ENCODE results near the gene ZNF513. TPM values are rescaled to one million over a fixed set of nuclear protein-coding genes. Genes with fewer than 3 reads are reported as not detected.
"Not testable (repeated sequence)": the region's sequence is repeated elsewhere in the genome, so short reads cannot be mapped to it uniquely, and the experiment has no call there.

ZNF513 gene
- total RNA-seq, 1 donor from 2014 or later = 6.5 TPM

GRCh38 chr2:27369471-27370025 is 11.0 kb downstream of the ZNF513 start:
- intact Hi-C loops (cut with micrococcal nuclease) = no loop called here
- DNase-seq (no peak), ATAC-seq (peak; percentile 51)

DNA sequence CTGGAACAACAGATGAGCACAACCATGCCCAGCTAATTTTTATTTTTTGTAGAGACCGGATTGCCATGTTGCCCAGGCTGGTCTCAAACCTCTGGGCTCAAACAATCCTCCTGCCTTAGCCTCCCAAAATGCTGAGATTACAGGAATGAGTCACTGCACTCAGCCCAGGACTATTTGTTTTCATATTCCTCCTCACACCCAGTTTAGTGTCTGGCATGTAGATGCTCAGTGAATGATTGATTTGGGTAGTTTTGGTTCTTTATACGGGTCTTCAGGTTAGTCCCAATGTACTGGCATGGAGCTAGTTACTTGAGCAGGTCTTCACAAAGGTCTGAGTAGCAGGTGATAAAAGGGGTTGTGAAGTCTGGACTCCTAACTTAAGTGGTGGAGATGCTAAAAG is 16.6 kb downstream of the ZNF513 start:
- no peak for ATAC-seq

DNA sequence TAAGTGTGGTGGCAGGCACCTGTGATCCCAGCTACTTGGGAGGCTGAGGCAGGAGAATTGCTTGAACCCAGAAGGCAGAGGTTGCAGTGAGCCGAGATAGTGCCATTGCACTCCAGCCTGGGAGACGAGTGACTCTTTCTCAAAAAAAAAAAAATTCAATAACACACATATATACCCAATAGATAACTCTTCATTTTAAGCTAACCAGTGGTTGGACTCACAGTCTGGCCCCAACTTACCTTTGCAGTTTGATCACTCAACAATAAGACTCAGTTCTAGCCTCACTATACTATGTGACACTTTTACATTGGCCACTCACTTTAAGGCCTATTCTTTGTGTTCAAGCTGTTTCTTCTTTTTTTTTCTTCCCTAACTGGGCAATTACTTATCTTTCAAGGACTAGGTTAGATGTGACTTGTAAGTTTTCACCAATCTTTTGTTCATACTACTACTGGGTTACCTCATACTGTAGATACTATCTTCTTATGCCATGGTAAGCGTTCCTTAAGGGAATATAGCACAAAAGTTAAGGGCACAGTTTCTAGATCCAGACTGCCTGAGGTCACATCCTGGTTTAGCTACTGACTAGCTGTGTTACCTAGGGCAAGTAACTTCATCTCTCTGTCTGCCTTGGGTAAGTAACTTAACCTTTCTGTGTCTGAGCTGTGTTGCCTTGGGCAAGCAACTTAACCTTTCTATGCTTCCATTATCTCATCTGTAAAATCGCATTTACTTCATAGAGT is 17.7 kb downstream of the ZNF513 start:
- intact Hi-C loops (cut with micrococcal nuclease) = no loop called here
- ATAC-seq = no peak
- no peak for DNase-seq

More for the DNA sequence above, 16.6 kb downstream of the ZNF513 start:
- intact Hi-C loops (cut with micrococcal nuclease) = no loop called here
- DNase-seq = no peak

DNA sequence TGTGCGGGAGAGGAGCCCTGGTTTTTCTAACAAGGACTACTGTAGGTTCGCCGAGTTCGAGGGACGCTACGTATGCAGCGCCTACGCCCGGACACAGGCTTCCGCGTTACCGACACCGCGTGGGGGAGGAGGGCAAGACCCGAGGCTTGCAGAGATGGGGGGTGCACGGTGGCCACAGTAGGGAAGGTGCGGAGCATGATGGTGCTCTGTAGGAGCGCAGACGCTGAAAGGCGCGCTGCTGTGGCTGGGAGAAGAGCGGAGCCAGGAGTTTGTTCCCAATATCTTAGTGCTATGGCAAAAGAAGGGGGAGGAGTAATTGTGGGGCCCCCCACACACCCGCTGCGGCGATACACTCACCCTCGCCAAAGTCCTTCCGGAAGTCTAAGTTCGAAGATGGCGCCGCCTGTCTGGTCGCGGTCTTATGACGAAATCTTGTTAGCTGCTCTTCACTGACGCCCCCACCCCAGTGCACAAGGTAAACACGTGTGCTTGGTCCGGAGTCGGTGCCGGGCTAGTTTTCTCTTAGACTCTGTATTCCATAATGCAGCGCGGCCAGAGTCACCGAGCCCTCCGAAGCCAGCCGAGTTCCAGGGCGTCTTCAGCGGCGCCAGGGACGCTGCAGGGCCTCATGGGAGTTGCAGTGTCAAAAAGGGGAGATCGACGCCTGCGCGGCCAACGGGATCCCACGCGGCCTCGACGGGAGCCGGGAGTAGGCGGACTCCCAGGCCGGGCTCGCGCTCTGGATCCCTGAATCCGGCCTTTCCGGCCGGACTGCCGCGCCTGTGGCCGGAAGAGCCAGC is 24.0 kb downstream of the ZNF513 start, which contains the start of gene GTF3C2:
Gene GTF3C2, minus strand, starts transcription at position 383 of the 800 bp plus-strand sequence. CDS start 13,210 bp downstream, outside the sequence.
- intact Hi-C loops (cut with micrococcal nuclease) = no loop called here
- ATAC-seq (peak; percentile 98), DNase-seq (peak; percentile 96)

GRCh38 chr2:27356056-27356381 is 24.5 kb downstream of the ZNF513 start:
- ATAC-seq (no peak), DNase-seq (peak; percentile 44)
- intact Hi-C loops (cut with micrococcal nuclease) = no loop called here

GRCh38 chr2:27354597-27354927 is 26.0 kb downstream of the ZNF513 start:
- no peak for ATAC-seq
- no peak for DNase-seq
- intact Hi-C loops (cut with micrococcal nuclease) = no loop called here

DNA sequence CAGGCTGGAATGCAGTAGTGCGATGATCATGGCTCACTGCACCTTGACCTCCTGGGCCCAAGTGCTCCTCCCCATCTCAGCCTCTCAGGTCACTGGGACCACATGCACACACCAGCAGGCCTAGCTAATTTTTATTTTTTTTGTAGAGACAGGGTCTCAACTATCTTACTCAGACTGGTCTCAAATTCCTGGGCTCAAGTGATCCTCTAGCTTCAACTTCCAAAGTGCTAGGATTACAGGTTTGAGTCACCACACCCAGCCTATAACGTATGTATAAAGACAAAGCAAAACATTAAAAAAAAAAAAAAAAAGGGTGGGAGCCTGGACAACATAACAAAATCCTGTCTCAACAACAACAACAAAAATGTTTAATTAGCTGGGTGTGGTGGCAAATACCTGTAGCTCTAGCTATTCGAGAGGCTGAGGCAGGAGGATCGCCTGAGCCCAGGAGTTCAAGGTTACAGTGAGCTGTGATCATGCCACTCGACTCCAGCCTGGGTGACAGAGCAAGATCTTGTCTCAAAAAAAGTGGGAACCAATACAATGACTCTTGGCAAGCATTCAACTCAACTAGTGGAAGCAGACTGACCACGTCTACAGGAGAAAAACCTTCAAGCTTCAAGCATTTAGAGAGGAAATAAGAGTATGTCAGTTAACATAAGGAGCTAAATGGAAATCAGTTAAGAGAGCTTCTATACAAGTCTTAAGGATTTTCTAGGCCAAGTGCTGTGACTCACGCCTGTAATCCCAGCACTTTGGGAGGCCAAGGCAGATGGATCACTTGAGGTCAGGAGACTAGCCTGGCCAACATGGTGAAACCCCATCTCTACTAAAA is 26.6 kb downstream of the ZNF513 start:
- ATAC-seq = no peak
- no peak for DNase-seq

GRCh38 chr2:27353386-27353761 is 27.2 kb downstream of the ZNF513 start:
- ATAC-seq; DNase-seq; intact Hi-C loops (cut with micrococcal nuclease): not testable (repeated sequence)

More for the DNA sequence above, 26.6 kb downstream of the ZNF513 start:
- intact Hi-C loops (cut with micrococcal nuclease) = no loop called here

- intact Hi-C loops (cut with micrococcal nuclease) = no loop called here
- no peak for DNase-seq
- no peak for ATAC-seq
Measured at GRCh38 chr2:27351802-27352598, 28.5 kb downstream of the ZNF513 start.

DNA sequence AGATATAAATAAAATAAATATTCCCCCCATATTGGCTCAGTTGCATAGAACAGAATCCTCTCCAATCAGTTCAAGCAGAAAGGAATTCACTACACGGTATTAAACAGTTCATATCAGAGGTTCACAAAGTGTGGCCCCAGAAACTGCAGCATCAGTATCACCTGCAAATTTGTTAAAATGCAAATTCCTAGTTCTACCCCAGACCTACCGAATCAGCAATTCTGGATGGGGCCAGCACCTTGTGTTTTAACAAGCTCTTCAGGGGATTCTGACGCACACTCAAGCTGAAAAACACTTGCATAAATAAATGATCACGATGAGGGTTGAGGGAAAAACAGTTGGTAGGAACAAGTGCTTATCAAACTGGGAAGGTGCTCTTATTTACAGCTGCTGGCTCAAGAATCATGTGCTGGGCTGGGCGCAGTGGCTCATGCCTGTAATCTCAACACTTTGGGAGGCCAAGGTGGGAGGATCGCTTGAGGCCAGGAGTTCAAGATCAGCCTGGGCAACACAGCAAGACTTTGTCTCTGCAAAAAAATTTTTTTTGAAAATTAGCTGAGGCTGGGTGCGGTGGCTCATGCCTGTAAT is 30.3 kb downstream of the ZNF513 start:
- ATAC-seq (no peak), DNase-seq (no peak)
- intact Hi-C loops (cut with micrococcal nuclease) = no loop called here

DNA sequence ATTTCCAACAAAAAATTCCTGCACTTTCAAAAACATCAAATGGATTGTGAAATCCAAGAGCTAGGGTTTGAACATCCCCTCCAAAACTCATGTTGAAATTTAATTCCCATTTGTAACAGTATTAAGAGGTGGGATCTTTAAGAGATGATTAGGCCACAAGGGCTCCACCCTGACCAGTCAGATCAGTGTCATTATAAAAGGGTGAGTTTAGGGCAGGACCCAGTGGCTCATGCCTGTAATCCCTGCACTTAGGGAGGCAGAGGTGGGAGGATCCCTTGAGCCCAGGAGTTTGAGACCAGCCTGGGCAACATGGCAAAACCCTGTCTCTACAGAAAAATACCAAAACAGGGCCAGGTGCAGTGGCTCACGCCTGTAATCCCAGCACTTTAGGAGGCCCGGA is 32.9 kb downstream of the ZNF513 start:
- intact Hi-C loops (cut with micrococcal nuclease) = no loop called here
- ATAC-seq (no peak), DNase-seq (no peak)

DNA sequence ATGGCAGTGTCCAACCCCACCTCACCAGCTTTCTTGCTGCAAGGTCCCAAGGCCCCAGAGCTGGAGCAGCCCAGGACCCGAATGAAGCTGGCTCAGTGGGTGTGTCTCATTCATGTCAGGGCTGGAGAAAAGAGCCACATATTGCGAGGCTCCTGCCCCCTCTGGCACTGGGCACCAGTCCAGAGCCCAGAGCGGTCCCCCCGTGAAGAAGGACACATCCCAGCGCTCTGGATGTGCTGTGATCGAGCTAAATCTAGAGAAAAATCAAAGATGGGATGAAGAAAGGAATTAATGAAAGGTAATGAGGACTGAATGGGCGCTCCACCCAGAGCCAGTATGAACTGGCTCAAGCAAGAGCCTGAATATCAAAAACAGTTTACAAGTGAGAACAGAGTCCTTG is 44.4 kb downstream of the ZNF513 start:
- DNase-seq (no peak), ATAC-seq (no peak)
- intact Hi-C loops (cut with micrococcal nuclease) = no loop called here

DNA sequence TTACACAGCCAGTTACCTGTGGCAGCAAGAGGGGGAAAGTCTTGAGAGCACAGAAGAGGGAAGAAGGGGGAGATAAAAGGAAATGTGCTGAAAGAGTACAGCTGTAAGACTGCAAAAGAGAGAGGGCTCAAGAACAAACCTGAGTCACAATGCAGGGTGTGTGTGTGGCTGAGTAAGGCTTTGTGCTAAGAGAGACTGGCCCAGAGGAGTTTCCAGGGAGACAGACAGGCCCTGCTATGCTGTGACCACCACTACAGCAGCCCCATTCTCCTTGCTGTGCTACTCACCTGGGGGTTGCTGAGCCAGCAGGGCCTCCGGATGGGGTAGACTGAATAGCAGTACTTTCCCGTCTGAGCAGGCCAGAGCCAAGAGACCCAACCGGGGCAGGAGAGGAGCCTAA is 45.2 kb downstream of the ZNF513 start:
- DNase-seq = no peak
- no peak for ATAC-seq
- intact Hi-C loops (cut with micrococcal nuclease) = no loop called here

Other genes starting within 250 kb of the ZNF513 start
- gene PREB, start 246.1 kb downstream of the ZNF513 start, total RNA-seq = 51.1 TPM
- gene PRR30, start 241.3 kb downstream of the ZNF513 start, total RNA-seq = not detected
- gene TCF23, start 231.7 kb downstream of the ZNF513 start, total RNA-seq = 0.10 TPM
- 112 TPM for gene ATRAID, start 168.7 kb downstream of the ZNF513 start, total RNA-seq
- 13.3 TPM for gene SLC5A6, start 168.5 kb downstream of the ZNF513 start, total RNA-seq
- gene CAD, start 163.4 kb downstream of the ZNF513 start, total RNA-seq = 8.5 TPM
- 9.4 TPM for gene SLC30A3, start 117.7 kb downstream of the ZNF513 start, total RNA-seq
- 2.1 TPM for gene DNAJC5G, start 105.3 kb downstream of the ZNF513 start, total RNA-seq
- 291 TPM for gene TRIM54, start 98.3 kb downstream of the ZNF513 start, total RNA-seq
- 0.55 TPM for gene UCN, start 72.3 kb downstream of the ZNF513 start, total RNA-seq
- 47.2 TPM for gene MPV17, start 57.6 kb downstream of the ZNF513 start, total RNA-seq
- 19.8 TPM for gene GTF3C2, start 24.0 kb downstream of the ZNF513 start, total RNA-seq
- 40.9 TPM for gene EIF2B4, start 10.4 kb downstream of the ZNF513 start, total RNA-seq
- gene SNX17, start 10.1 kb downstream of the ZNF513 start, total RNA-seq = 61.2 TPM
- gene PPM1G, start 28.9 kb upstream of the ZNF513 start, total RNA-seq = 38.8 TPM
- gene NRBP1, start 47.9 kb upstream of the ZNF513 start, total RNA-seq = 53.1 TPM
- not detected for gene KRTCAP3, start 61.6 kb upstream of the ZNF513 start, total RNA-seq
- gene IFT172, start 109.0 kb upstream of the ZNF513 start, total RNA-seq = 22.4 TPM
- 1.8 TPM for gene FNDC4, start 114.5 kb upstream of the ZNF513 start, total RNA-seq
- gene GCKR, start 116.1 kb upstream of the ZNF513 start, total RNA-seq = not detected
- 20.8 TPM for gene ZNF512, start 202.3 kb upstream of the ZNF513 start, total RNA-seq
- gene CCDC121, start 248.3 kb upstream of the ZNF513 start, total RNA-seq = 6.5 TPM
- gene GPN1, start 248.3 kb upstream of the ZNF513 start, total RNA-seq = 20.1 TPM

All from left ventricle myocardium superior (tissue), 1 donor.